ENCODE data around the gene SLC22A31.

The SLC22A31 gene

GRCh38 chr16:89149386-89149785 lies 51.0 kb downstream of the SLC22A31 start:
- no peak for TF ChIP-seq POU6F1 (CRISPR knock-in tag; IDR thresholded peaks at IDR 0.05; ENCODE audit: borderline replicate concordance, low read depth)
- TF ChIP-seq ZNF8 (CRISPR knock-in tag; IDR thresholded peaks at IDR 0.05): no peak
- no peak for TF ChIP-seq ZC3H10 (CRISPR knock-in tag; IDR thresholded peaks at IDR 0.05)
- no peak for TF ChIP-seq ESRRG (CRISPR knock-in tag; IDR thresholded peaks at IDR 0.05)
- no peak for ATAC-seq

- no peak for TF ChIP-seq ZNF8 (CRISPR knock-in tag; IDR thresholded peaks at IDR 0.05)
- TF ChIP-seq OSR1 (CRISPR knock-in tag; IDR thresholded peaks at IDR 0.05): no peak
- TF ChIP-seq RARB (CRISPR knock-in tag; IDR thresholded peaks at IDR 0.05): no peak
- TF ChIP-seq CSDC2 (CRISPR knock-in tag; IDR thresholded peaks at IDR 0.05): no peak
- TF ChIP-seq ZNF70 (CRISPR knock-in tag; IDR thresholded peaks at IDR 0.05): no peak
- TF ChIP-seq CREB5 (CRISPR knock-in tag; IDR thresholded peaks at IDR 0.05; ENCODE audit: low read depth): no peak
- TF ChIP-seq TOX (CRISPR knock-in tag; IDR thresholded peaks at IDR 0.05; ENCODE audit: borderline replicate concordance): no peak
- TF ChIP-seq ISL1 (CRISPR knock-in tag; IDR thresholded peaks at IDR 0.05): no peak
- TF ChIP-seq ESRRG (CRISPR knock-in tag; IDR thresholded peaks at IDR 0.05): no peak
- no peak for TF ChIP-seq SNAI2 (CRISPR knock-in tag; IDR thresholded peaks at IDR 0.05)
- TF ChIP-seq PPARA (CRISPR knock-in tag; IDR thresholded peaks at IDR 0.05; ENCODE audit: borderline replicate concordance): no peak
- TF ChIP-seq ZFP3 (CRISPR knock-in tag; IDR thresholded peaks at IDR 0.05): no peak
- no peak for TF ChIP-seq BACH2 (CRISPR knock-in tag; IDR thresholded peaks at IDR 0.05; ENCODE audit: borderline replicate concordance)
- no peak for TF ChIP-seq PATZ1 (CRISPR knock-in tag; IDR thresholded peaks at IDR 0.05; ENCODE audit: borderline replicate concordance)
- TF ChIP-seq ZC3H10 (CRISPR knock-in tag; IDR thresholded peaks at IDR 0.05): no peak
- no peak for TF ChIP-seq POU6F1 (CRISPR knock-in tag; IDR thresholded peaks at IDR 0.05; ENCODE audit: borderline replicate concordance, low read depth)
- no peak for TF ChIP-seq CSRNP3 (CRISPR knock-in tag; IDR thresholded peaks at IDR 0.05)
- no peak for TF ChIP-seq TSHZ2 (CRISPR knock-in tag; IDR thresholded peaks at IDR 0.05)
- no peak for ATAC-seq
Observed at GRCh38 chr16:89147085-89147817, 53.1 kb downstream of the SLC22A31 start.
